Measurements from ENCODE around the gene COL20A1. TPM values are rescaled to one million over a fixed set of nuclear protein-coding genes. Genes with fewer than 3 reads are reported as not detected.
A peak's percentile ranks its signal among the peaks of the same experiment; 100 is the strongest.
"Not testable (repeated sequence)": the region's sequence is repeated elsewhere in the genome, so short reads cannot be mapped to it uniquely, and the experiment has no call there.

The COL20A1 gene
- total and polyA plus RNA-seq, 2 donors from 2014 or later = 0.58 TPM; not detected in 1

DNA sequence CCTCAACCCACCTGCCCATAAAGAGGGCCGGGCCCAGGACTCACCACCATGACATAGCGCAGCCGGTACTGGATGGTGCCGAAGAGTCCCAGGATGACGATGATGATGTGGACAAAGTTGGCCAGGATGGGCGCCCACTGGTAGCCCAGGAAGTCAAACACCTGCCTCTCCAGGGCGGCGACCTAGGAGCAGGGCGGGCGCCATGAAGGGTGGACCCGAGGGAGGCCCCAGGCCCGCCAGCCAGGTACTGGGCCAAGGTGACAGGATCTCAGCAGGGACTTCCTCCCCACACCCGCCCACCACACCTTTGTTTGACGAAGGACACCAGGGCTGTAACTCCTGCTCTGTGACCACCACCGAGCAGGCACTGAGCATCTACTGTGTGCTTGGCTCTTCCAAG is 43.1 kb upstream of the COL20A1 start:
- Histone ChIP-seq H3K9ac (ENCODE audit: low read length in 3 of 3) (no peak overlapping the region), H3K4me1 (ENCODE audit: control insufficient read depth in 2 of 3, insufficient read depth in 2 of 3, low read depth in 1 of 3, low read length in 3 of 3) (peaks cover 0 to 20% (median 2%) of the 10 kb centered on the region in 3 donors), H3K36me3 (ENCODE audit: control insufficient read depth in 2 of 3, insufficient read depth in 3 of 3, low read length in 3 of 3) (no peaks in the 10 kb centered on the region), H3K27ac (ENCODE audit: low read depth in 2 of 2, low read length in 2 of 2) (no peak overlapping the region), H3K27me3 (ENCODE audit: control insufficient read depth, insufficient read depth, low read length) (no peaks in the 10 kb centered on the region), H3K4me3 (ENCODE audit: low read length in 3 of 3) (no peak overlapping the region), H3K9me3 (ENCODE audit: control insufficient read depth in 2 of 3, insufficient read depth in 1 of 3, low read length in 3 of 3) (no peaks in the 10 kb centered on the region)
- intact Hi-C loops (cut with DNase I) = no loop called here
- DNase-seq (peak in 1 of 5 donors; percentile 60), FAIRE-seq (no peak)
- TF ChIP-seq, protein P1, sequence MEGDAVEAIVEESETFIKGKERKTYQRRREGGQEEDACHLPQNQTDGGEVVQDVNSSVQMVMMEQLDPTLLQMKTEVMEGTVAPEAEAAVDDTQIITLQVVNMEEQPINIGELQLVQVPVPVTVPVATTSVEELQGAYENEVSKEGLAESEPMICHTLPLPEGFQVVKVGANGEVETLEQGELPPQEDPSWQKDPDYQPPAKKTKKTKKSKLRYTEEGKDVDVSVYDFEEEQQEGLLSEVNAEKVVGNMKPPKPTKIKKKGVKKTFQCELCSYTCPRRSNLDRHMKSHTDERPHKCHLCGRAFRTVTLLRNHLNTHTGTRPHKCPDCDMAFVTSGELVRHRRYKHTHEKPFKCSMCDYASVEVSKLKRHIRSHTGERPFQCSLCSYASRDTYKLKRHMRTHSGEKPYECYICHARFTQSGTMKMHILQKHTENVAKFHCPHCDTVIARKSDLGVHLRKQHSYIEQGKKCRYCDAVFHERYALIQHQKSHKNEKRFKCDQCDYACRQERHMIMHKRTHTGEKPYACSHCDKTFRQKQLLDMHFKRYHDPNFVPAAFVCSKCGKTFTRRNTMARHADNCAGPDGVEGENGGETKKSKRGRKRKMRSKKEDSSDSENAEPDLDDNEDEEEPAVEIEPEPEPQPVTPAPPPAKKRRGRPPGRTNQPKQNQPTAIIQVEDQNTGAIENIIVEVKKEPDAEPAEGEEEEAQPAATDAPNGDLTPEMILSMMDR (IDR thresholded peaks at IDR 0.05; ENCODE audit: borderline replicate concordance, extremely low read depth, insufficient read depth) = no peak

GRCh38 chr20:63251350-63251749 is 41.6 kb upstream of the COL20A1 start:
- peak in 1 of 5 donors; percentile 51 for DNase-seq
- not testable (repeated sequence) for H3K27me3 ChIP-seq (ENCODE audit: control insufficient read depth, insufficient read depth, low read length)
- peaks cover 0 to 17% (median 2%) of the 10 kb centered on the region in 3 donors for H3K4me1 ChIP-seq (ENCODE audit: control insufficient read depth in 2 of 3, insufficient read depth in 2 of 3, low read depth in 1 of 3, low read length in 3 of 3)

DNA sequence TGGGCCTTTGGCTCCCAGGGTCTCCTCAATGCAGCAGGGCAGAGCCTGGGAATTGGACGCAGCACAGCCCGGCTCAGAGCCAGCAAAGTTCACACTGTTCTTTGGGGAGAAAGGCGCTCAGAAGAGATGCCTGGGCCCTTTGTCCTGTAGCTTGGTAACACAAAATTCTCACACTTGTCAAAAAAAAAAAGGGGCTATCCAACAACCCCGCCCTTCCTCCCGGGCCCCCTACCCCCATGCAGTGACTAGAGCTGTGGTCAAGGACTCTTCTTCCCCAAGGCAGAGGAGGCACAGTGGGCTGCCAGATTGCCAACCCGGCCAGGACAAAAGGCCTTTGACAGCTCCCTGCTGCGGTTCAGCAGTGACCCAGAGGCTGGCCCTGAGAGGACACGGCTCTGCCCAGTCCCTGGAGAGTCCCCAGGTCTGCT is 40.7 kb upstream of the COL20A1 start:
- H3K27me3 ChIP-seq (ENCODE audit: control insufficient read depth, insufficient read depth, low read length) = no peaks in the 10 kb centered on the region
- intact Hi-C loops (cut with DNase I) = no loop called here
- no peak overlapping the region for H3K9ac ChIP-seq (ENCODE audit: low read length in 3 of 3)
- TF ChIP-seq, protein P1 (IDR thresholded peaks at IDR 0.05; ENCODE audit: borderline replicate concordance, extremely low read depth, insufficient read depth) = no peak
- no peak for FAIRE-seq
- H3K36me3 ChIP-seq (ENCODE audit: control insufficient read depth in 2 of 3, insufficient read depth in 3 of 3, low read length in 3 of 3) = no peaks in the 10 kb centered on the region
- H3K9me3 ChIP-seq (ENCODE audit: control insufficient read depth in 2 of 3, insufficient read depth in 1 of 3, low read length in 3 of 3) = no peaks in the 10 kb centered on the region
- peaks cover 0 to 9% (median 2%) of the 10 kb centered on the region in 3 donors for H3K4me1 ChIP-seq (ENCODE audit: control insufficient read depth in 2 of 3, insufficient read depth in 2 of 3, low read depth in 1 of 3, low read length in 3 of 3)
- H3K27ac ChIP-seq (ENCODE audit: low read depth in 2 of 2, low read length in 2 of 2) = no peak overlapping the region
- no peak overlapping the region for H3K4me3 ChIP-seq (ENCODE audit: low read length in 3 of 3)
- no peak for DNase-seq

More at GRCh38 chr20:63251350-63251749, 41.6 kb upstream of the COL20A1 start:
- intact Hi-C loops (cut with DNase I); FAIRE-seq; H3K9ac ChIP-seq (ENCODE audit: low read length in 3 of 3); H3K9me3 ChIP-seq (ENCODE audit: control insufficient read depth in 2 of 3, insufficient read depth in 1 of 3, low read length in 3 of 3); H3K36me3 ChIP-seq (ENCODE audit: control insufficient read depth in 2 of 3, insufficient read depth in 3 of 3, low read length in 3 of 3); H3K4me3 ChIP-seq (ENCODE audit: low read length in 3 of 3); H3K27ac ChIP-seq (ENCODE audit: low read depth in 2 of 2, low read length in 2 of 2): not testable (repeated sequence)

- H3K9ac ChIP-seq (ENCODE audit: low read length in 3 of 3) = no peak overlapping the region
- H3K4me1 ChIP-seq (ENCODE audit: control insufficient read depth in 2 of 3, insufficient read depth in 2 of 3, low read depth in 1 of 3, low read length in 3 of 3) = peaks cover 0 to 7% (median 1%) of the 10 kb centered on the region in 3 donors
- DNase-seq (no peak), FAIRE-seq (no peak)
- no peaks in the 10 kb centered on the region for H3K9me3 ChIP-seq (ENCODE audit: control insufficient read depth in 2 of 3, insufficient read depth in 1 of 3, low read length in 3 of 3)
- no peaks in the 10 kb centered on the region for H3K36me3 ChIP-seq (ENCODE audit: control insufficient read depth in 2 of 3, insufficient read depth in 3 of 3, low read length in 3 of 3)
- TF ChIP-seq, protein P1 (IDR thresholded peaks at IDR 0.05; ENCODE audit: borderline replicate concordance, extremely low read depth, insufficient read depth) = no peak
- intact Hi-C loops (cut with DNase I) = no loop called here
- no peak overlapping the region for H3K27ac ChIP-seq (ENCODE audit: low read depth in 2 of 2, low read length in 2 of 2)
- no peaks in the 10 kb centered on the region for H3K27me3 ChIP-seq (ENCODE audit: control insufficient read depth, insufficient read depth, low read length)
- peak overlapping the region in 1 of 3 donors; percentile 26 for H3K4me3 ChIP-seq (ENCODE audit: low read length in 3 of 3)
Observed at GRCh38 chr20:63253065-63253437, 39.9 kb upstream of the COL20A1 start.
